Trophoblast cell (in vitro differentiated cells and primary cell): ENCODE data around the gene PLCG2.

ENCODE experiments used
- DNase-seq, 2 donors: peaks; one replicate each; pipeline ENCODE4 v3.0.0-alpha.2; 2016
- H2AFZ ChIP-seq: 2 replicates; pipeline ENCODE4 v1.6.1; 2013; ENCODE audit warnings: low read length, moderate library complexity, mild to moderate bottlenecking; ENCODE audit not compliant: insufficient read depth, poor library complexity
- H2AK5ac ChIP-seq: 2 replicates; pipeline ENCODE4 v1.6.1; 2013; ENCODE audit warnings: mild to moderate bottlenecking, low read length
- H2BK120ac ChIP-seq: 2 replicates; pipeline ENCODE4 v1.6.1; 2013; ENCODE audit warnings: low read length, mild to moderate bottlenecking, moderate library complexity; ENCODE audit not compliant: insufficient read depth, poor library complexity
- H2BK12ac ChIP-seq: 2 replicates; pipeline ENCODE4 v1.6.1; 2013; ENCODE audit warnings: mild to moderate bottlenecking, low read length, moderate library complexity
- H2BK5ac ChIP-seq: 2 replicates; pipeline ENCODE4 v1.6.1; 2013; ENCODE audit warnings: low read length, low read depth, moderate library complexity, mild to moderate bottlenecking; ENCODE audit not compliant: poor library complexity
- H3K14ac ChIP-seq: 2 replicates; pipeline ENCODE4 v1.6.1; 2013; ENCODE audit warnings: mild to moderate bottlenecking, low read length
- H3K18ac ChIP-seq: 2 replicates; pipeline ENCODE4 v1.6.1; 2013; ENCODE audit warnings: mild to moderate bottlenecking, low read length
- H3K23ac ChIP-seq: 2 replicates; pipeline ENCODE4 v1.6.1; 2013; ENCODE audit warnings: low read length
- H3K27ac ChIP-seq: 2 replicates; pipeline ENCODE4 v1.5.1; 2013; ENCODE audit warnings: low read depth, mild to moderate bottlenecking, inconsistent platforms, low read length, moderate library complexity
- H3K27me3 ChIP-seq: 2 replicates; pipeline ENCODE4 v1.6.1; 2013; ENCODE audit warnings: inconsistent platforms, mild to moderate bottlenecking, low read length, moderate library complexity; ENCODE audit not compliant: insufficient read depth
- H3K36me3 ChIP-seq, 2 experiments: 1 replicate in 1 of 2; 2 replicates in 1 of 2; pipeline ENCODE4 v1.6.1; 2013; ENCODE audit warnings: low read length in 2 of 2, mild to moderate bottlenecking in 2 of 2, moderate library complexity in 1 of 2; ENCODE audit not compliant: insufficient read depth in 2 of 2, control insufficient read depth in 1 of 2
- H3K4ac ChIP-seq: 2 replicates; pipeline ENCODE4 v1.6.1; 2013; ENCODE audit warnings: low read depth, mild to moderate bottlenecking, low read length, moderate library complexity
- H3K4me1 ChIP-seq, 2 experiments: 1 replicate in 1 of 2; 2 replicates in 1 of 2; pipeline ENCODE4 v1.6.1; 2013; ENCODE audit warnings: low read length in 2 of 2, mild to moderate bottlenecking in 2 of 2, moderate library complexity in 1 of 2; ENCODE audit not compliant: insufficient read depth in 2 of 2, control insufficient read depth in 1 of 2
- H3K4me2 ChIP-seq: 2 replicates; pipeline ENCODE4 v1.6.1; 2013; ENCODE audit warnings: inconsistent platforms, mild to moderate bottlenecking, low read length, moderate library complexity
- H3K4me3 ChIP-seq: 2 replicates; pipeline ENCODE4 v1.5.1; 2013; ENCODE audit warnings: mild to moderate bottlenecking, low read depth, low read length, inconsistent platforms
- H3K79me1 ChIP-seq: one replicate; pipeline ENCODE4 v1.6.1; 2013; ENCODE audit warnings: low read length
- H3K79me2 ChIP-seq: 2 replicates; pipeline ENCODE4 v1.6.1; 2013; ENCODE audit warnings: low read length, mild to moderate bottlenecking; ENCODE audit not compliant: control insufficient read depth, insufficient read depth, poor library complexity
- H3K9ac ChIP-seq: 2 replicates; pipeline ENCODE4 v1.6.1; 2013; ENCODE audit warnings: mild to moderate bottlenecking, low read length
- H3K9me3 ChIP-seq: 2 replicates; pipeline ENCODE4 v1.6.1; 2013; ENCODE audit warnings: low read depth, mild to moderate bottlenecking, control low read depth, inconsistent platforms, low read length; ENCODE audit not compliant: insufficient read depth
- H4K12ac ChIP-seq: 2 replicates; pipeline ENCODE4 v1.6.1; 2013; ENCODE audit warnings: low read depth, mild to moderate bottlenecking, low read length, moderate library complexity
- H4K8ac ChIP-seq: 2 replicates; pipeline ENCODE4 v1.6.1; 2013; ENCODE audit warnings: low read depth, mild to moderate bottlenecking, low read length, moderate library complexity
- H4K91ac ChIP-seq: one replicate; pipeline ENCODE4 v1.6.1; 2013; ENCODE audit warnings: low read depth, mild to moderate bottlenecking, low read length, moderate library complexity
- WGBS: extraction: QIAGEN DNeasy Blood & Tissue Kit; methylation state at CpG from one replicate; pipeline ENCODE4 v1.1.7; 2013; ENCODE audit warnings: missing lambda C conversion rate; ENCODE audit not compliant: insufficient read length, insufficient coverage; ENCODE audit errors: extremely low coverage; 5-methylcytosine and 5-hydroxymethylcytosine counted together

The PLCG2 gene

GRCh38 chr16:81878529-81878928 is 99.4 kb downstream of the PLCG2 start:
- no peak overlapping the region for H4K12ac ChIP-seq
- H3K23ac ChIP-seq: no peak overlapping the region
- H2AFZ ChIP-seq: no peak overlapping the region
- H4K8ac ChIP-seq: no peak overlapping the region
- no peak overlapping the region for H3K4me3 ChIP-seq
- no peak overlapping the region for H3K9ac ChIP-seq
- H3K4me2 ChIP-seq: no peak overlapping the region
- H2BK120ac ChIP-seq: no peak overlapping the region
- H3K14ac ChIP-seq: no peak overlapping the region
- H3K36me3 ChIP-seq: no peaks in the 10 kb centered on the region
- no peaks in the 10 kb centered on the region for H3K9me3 ChIP-seq
- no peak overlapping the region for H3K27ac ChIP-seq
- no peak overlapping the region for H4K91ac ChIP-seq
- no peaks in the 10 kb centered on the region for H3K79me2 ChIP-seq
- WGBS: no CpG with 5 or more reads among the region's 10 CpGs
- no peak overlapping the region for H2AK5ac ChIP-seq
- no peak overlapping the region for H2BK5ac ChIP-seq
- no peak overlapping the region for H3K4ac ChIP-seq
- no peaks in the 10 kb centered on the region for H3K79me1 ChIP-seq
- DNase-seq: no peak
- no peak overlapping the region for H2BK12ac ChIP-seq
- no peak overlapping the region for H3K18ac ChIP-seq
- no peaks in the 10 kb centered on the region for H3K4me1 ChIP-seq
- no peaks in the 10 kb centered on the region for H3K27me3 ChIP-seq

DNA sequence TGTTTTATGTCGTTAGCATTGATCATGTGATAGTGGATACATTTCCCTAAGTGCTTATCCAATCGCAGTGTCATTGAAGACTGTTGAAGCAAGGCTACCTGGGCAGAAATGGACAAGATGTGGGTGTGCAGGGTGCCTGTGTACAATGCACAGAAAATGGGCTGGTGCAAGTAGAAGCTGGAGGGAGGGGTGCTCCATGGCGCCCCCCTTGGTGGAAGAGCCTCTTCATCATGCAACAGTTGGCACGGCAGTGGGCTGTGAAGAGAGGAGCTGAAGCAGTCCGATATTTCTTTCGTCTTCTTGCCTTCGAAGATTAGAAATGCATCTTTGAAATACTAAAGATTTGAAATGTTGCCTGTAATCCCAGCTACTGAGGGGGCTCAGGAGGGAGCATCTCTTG is 100.5 kb downstream of the PLCG2 start:
- Histone ChIP-seq H3K27me3 (no peaks in the 10 kb centered on the region), H2AK5ac (no peak overlapping the region), H3K23ac (no peak overlapping the region), H4K8ac (no peak overlapping the region), H3K9ac (no peak overlapping the region), H4K91ac (no peak overlapping the region), H3K9me3 (no peaks in the 10 kb centered on the region), H3K27ac (no peak overlapping the region), H3K4me3 (no peak overlapping the region), H4K12ac (no peak overlapping the region), H3K4me1 (no peaks in the 10 kb centered on the region), H3K79me2 (no peaks in the 10 kb centered on the region), H3K18ac (no peak overlapping the region), H2BK5ac (no peak overlapping the region), H3K4me2 (no peak overlapping the region), H3K79me1 (no peaks in the 10 kb centered on the region), H2BK12ac (no peak overlapping the region), H3K14ac (no peak overlapping the region), H3K4ac (no peak overlapping the region), H2AFZ (no peak overlapping the region), H2BK120ac (no peak overlapping the region), H3K36me3 (no peaks in the 10 kb centered on the region)
- WGBS: no CpG with 5 or more reads among the region's 7 CpGs
- no peak for DNase-seq

- no CpG with 5 or more reads among the region's 13 CpGs for WGBS
Measured at GRCh38 chr16:81880816-81881215, 101.7 kb downstream of the PLCG2 start.

DNA sequence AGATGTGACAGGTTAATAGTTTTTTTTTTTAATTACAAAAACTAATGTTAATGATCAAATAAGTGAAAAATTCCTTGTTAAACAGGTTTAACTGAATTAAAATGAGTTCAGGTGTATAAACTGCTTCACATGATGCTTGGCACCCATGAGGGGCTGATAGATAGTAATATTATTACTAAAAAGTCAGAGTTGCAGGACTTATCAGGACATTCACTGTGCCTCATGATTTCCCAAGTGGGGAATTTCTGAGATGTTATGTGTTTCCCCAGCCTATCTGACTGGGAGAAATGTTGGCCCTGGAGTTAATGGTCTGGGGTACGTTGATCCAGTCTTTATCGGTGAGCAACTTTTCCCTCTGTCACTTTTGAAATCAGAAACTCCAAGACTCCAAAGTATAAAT is 102.1 kb downstream of the PLCG2 start:
- H2BK5ac ChIP-seq: no peak overlapping the region
- DNase-seq: no peak
- no peak overlapping the region for H3K4ac ChIP-seq
- no peaks in the 10 kb centered on the region for H3K79me1 ChIP-seq
- H4K12ac ChIP-seq: no peak overlapping the region
- no peaks in the 10 kb centered on the region for H3K4me1 ChIP-seq
- H3K18ac ChIP-seq: no peak overlapping the region
- no peak overlapping the region for H2AK5ac ChIP-seq
- no CpG with 5 or more reads among the region's 2 CpGs for WGBS
- no peak overlapping the region for H2BK120ac ChIP-seq
- H3K27me3 ChIP-seq: no peaks in the 10 kb centered on the region
- no peak overlapping the region for H4K91ac ChIP-seq
- no peaks in the 10 kb centered on the region for H3K79me2 ChIP-seq
- H3K9me3 ChIP-seq: no peaks in the 10 kb centered on the region
- H3K27ac ChIP-seq: no peak overlapping the region
- H3K36me3 ChIP-seq: no peaks in the 10 kb centered on the region
- H3K14ac ChIP-seq: no peak overlapping the region
- no peak overlapping the region for H4K8ac ChIP-seq
- no peak overlapping the region for H3K4me3 ChIP-seq
- no peak overlapping the region for H2BK12ac ChIP-seq
- H3K4me2 ChIP-seq: no peak overlapping the region
- H2AFZ ChIP-seq: no peak overlapping the region
- no peak overlapping the region for H3K23ac ChIP-seq
- no peak overlapping the region for H3K9ac ChIP-seq

More at GRCh38 chr16:81880816-81881215, 101.7 kb downstream of the PLCG2 start:
- H3K18ac ChIP-seq: no peak overlapping the region
- no peak overlapping the region for H3K4me3 ChIP-seq
- H3K79me1 ChIP-seq: no peaks in the 10 kb centered on the region
- H3K27me3 ChIP-seq: no peaks in the 10 kb centered on the region
- no peak overlapping the region for H3K23ac ChIP-seq
- no peak overlapping the region for H2BK120ac ChIP-seq
- H3K14ac ChIP-seq: no peak overlapping the region
- no peak for DNase-seq
- no peak overlapping the region for H3K9ac ChIP-seq
- no peaks in the 10 kb centered on the region for H3K4me1 ChIP-seq
- no peak overlapping the region for H4K8ac ChIP-seq
- no peak overlapping the region for H3K27ac ChIP-seq
- no peak overlapping the region for H2BK12ac ChIP-seq
- no peak overlapping the region for H3K4ac ChIP-seq
- no peaks in the 10 kb centered on the region for H3K79me2 ChIP-seq
- no peak overlapping the region for H2BK5ac ChIP-seq
- H3K36me3 ChIP-seq: no peaks in the 10 kb centered on the region
- no peak overlapping the region for H2AFZ ChIP-seq
- no peak overlapping the region for H4K91ac ChIP-seq
- no peaks in the 10 kb centered on the region for H3K9me3 ChIP-seq
- no peak overlapping the region for H3K4me2 ChIP-seq
- no peak overlapping the region for H4K12ac ChIP-seq
- H2AK5ac ChIP-seq: no peak overlapping the region
